Right lobe of liver (tissue), 6 donors: ENCODE data around the gene SNX8. TPM values are rescaled to one million over a fixed set of nuclear protein-coding genes. Genes with fewer than 3 reads are reported as not detected.

Experiments
- ATAC-seq, 4 donors: fragments of 200-7000 bp; cut with Tn5 transposase; one replicate each; pipeline ENCODE4 v1.9.1; 2020; ENCODE audit warnings: mild to moderate bottlenecking in 4 of 4, moderate library complexity in 4 of 4
- DNase-seq, 3 donors: peaks; one replicate each; pipeline ENCODE4 v3.0.0-alpha.2; 2020
- H3K27ac ChIP-seq, 3 donors: fragments of 200-600 bp; one replicate each; pipeline ENCODE4 v1.8.0; 2022
- H3K27me3 ChIP-seq, 2 donors: fragments of 200-600 bp; one replicate each; pipeline ENCODE4 v1.8.0; 2022
- H3K36me3 ChIP-seq, 4 donors: fragments of 200-600 bp; sonication (generic) in 1 of 4; one replicate each; pipeline versions ENCODE4 v1.5.1 to v1.8.0; 2017 to 2022; ENCODE audit warnings: control low read depth in 1 of 4
- H3K4me1 ChIP-seq, 4 donors: fragments of 200-600 bp; sonication (generic) in 1 of 4; one replicate each; pipeline versions ENCODE4 v1.5.1 to v1.8.0; 2017 to 2022; ENCODE audit warnings: control low read depth in 1 of 4
- H3K4me3 ChIP-seq, 3 donors: fragments of 200-600 bp; one replicate each; pipeline ENCODE4 v1.8.0; 2022
- H3K9me3 ChIP-seq, 4 donors: fragments of 200-600 bp; sonication (generic) in 1 of 4; one replicate each; pipeline versions ENCODE4 v1.5.1 to v1.8.0; 2017 to 2022; ENCODE audit warnings: control low read depth in 1 of 4
- CTCF ChIP-seq, 4 donors: fragments of 200-600 bp in 3 of 4; fragments of 450-650 bp in 1 of 4; IDR thresholded peaks; one replicate each; pipeline versions ENCODE4 v1.5.1 to v1.8.0; 2016 to 2022; ENCODE audit warnings: antibody characterized with exemption in 4 of 4, mild to moderate bottlenecking in 2 of 4
- POLR2A ChIP-seq: fragments of 450-650 bp; IDR thresholded peaks from one replicate; pipeline ENCODE4 v1.6.1; 2017; ENCODE audit warnings: antibody characterized with exemption, mild to moderate bottlenecking
- WGBS: methylation state at CpG from one replicate; pipeline ENCODE4 v1.1.6; 2018; ENCODE audit warnings: low coverage, low lambda C conversion rate; ENCODE audit not compliant: insufficient coverage; ENCODE audit errors: missing lambda C conversion rate; 5-methylcytosine and 5-hydroxymethylcytosine counted together
- intact Hi-C, 2 donors: fragments of 100-400 bp; cut with DNase I; formaldehyde crosslinking; loops; one replicate each; pipeline versions ENCODE4 v1.11.2 to v1.14.1; 2022
- total RNA-seq, 6 experiments: library from RNA; depleted of rRNA in 2 of 6; stranded (reverse); fragments of >200 nt in 2 of 6; fragmentation: NEBNext Ultra II Directional in 3 of 6; extraction: Animal tissue kit (Norgen Biotek cat#: 25700) in 3 of 6; gene quantifications; one replicate each; pipeline versions ENCODE4 v1.1.0 to v1.2.4, GENCODE V29; 2016 to 2023
- donor health status: DM: no; HTN: yes; CAD: no.
- donor health status: DM: no; HTN: no; CAD: no.
- donor health status: DM: no; HTN: no; CAD: no.
- donor health status: DM: no; HTN: yes; CAD: no.
- donor health status: DM: no; HTN: yes; CAD: no.

SNX8 gene
- total RNA-seq, 6 experiments from 2014 or later, result 9.1 to 26.2 (median 13.0) TPM

GRCh38 chr7:2247141-2247995, 66.9 kb downstream of the SNX8 start:
- Histone ChIP-seq H3K4me1 (peaks cover 0 to 6% (median 0%) of the 10 kb centered on the region in 4 donors), H3K36me3 (no peaks in the 10 kb centered on the region), H3K9me3 (no peaks in the 10 kb centered on the region), H3K27me3 (no peaks in the 10 kb centered on the region), H3K27ac (no peak overlapping the region), H3K4me3 (no peak overlapping the region)
- TF ChIP-seq CTCF (IDR thresholded peaks at IDR 0.05) (peak; percentile 37 to 57 (median 52)), POLR2A (no peak)
- WGBS, result 70% methylated on average over 21 of the region's 36 CpGs
- intact Hi-C loops, result loop anchor here in 1 of 2 donors (10.0 kb wide), 1 partner anchor 107 kb away; the partner anchor contains the start of gene EIF3B
- no peak for DNase-seq
- peak; percentile 27 to 51 (median 44) for ATAC-seq

GRCh38 chr7:2245883-2246675, 68.2 kb downstream of the SNX8 start:
- no peaks in the 10 kb centered on the region for H3K36me3 ChIP-seq
- 59% methylated on average over 10 of the region's 22 CpGs for WGBS
- no peak overlapping the region for H3K27ac ChIP-seq
- H3K4me1 ChIP-seq, result peaks cover 0 to 9% (median 0%) of the 10 kb centered on the region in 4 donors
- intact Hi-C loops, result loop anchor here in 1 of 2 donors (10.0 kb wide), 1 partner anchor 109 kb away; the partner anchor contains the start of gene EIF3B
- H3K9me3 ChIP-seq, result no peaks in the 10 kb centered on the region
- no peak overlapping the region for H3K4me3 ChIP-seq
- no peak for TF ChIP-seq POLR2A
- no peak for TF ChIP-seq CTCF (IDR thresholded peaks at IDR 0.05)
- no peak for DNase-seq
- H3K27me3 ChIP-seq, result no peaks in the 10 kb centered on the region
- no peak for ATAC-seq

- ATAC-seq (no peak), DNase-seq (no peak)
- no peak for TF ChIP-seq POLR2A
- no peak for TF ChIP-seq CTCF (IDR thresholded peaks at IDR 0.05)
- no peak overlapping the region for H3K27ac ChIP-seq
- intact Hi-C loops, result loop anchor here in 1 of 2 donors (10.0 kb wide), 1 partner anchor 110 kb away; the partner anchor contains the start of gene EIF3B
- no peaks in the 10 kb centered on the region for H3K9me3 ChIP-seq
- no peak overlapping the region for H3K4me3 ChIP-seq
- H3K4me1 ChIP-seq, result peaks cover 0 to 17% (median 0%) of the 10 kb centered on the region in 4 donors
- WGBS, result 56% methylated on average over 9 of the region's 25 CpGs
- H3K27me3 ChIP-seq, result no peaks in the 10 kb centered on the region
- H3K36me3 ChIP-seq, result no peaks in the 10 kb centered on the region
Observed at GRCh38 chr7:2244404-2244995, 69.7 kb downstream of the SNX8 start.

GRCh38 chr7:2243458-2243857, 70.8 kb downstream of the SNX8 start:
- intact Hi-C loops, result loop anchor here in 1 of 2 donors (10.0 kb wide), 1 partner anchor 111 kb away; the partner anchor contains the start of gene EIF3B
- no peak for ATAC-seq
- Histone ChIP-seq H3K9me3 (no peaks in the 10 kb centered on the region), H3K4me3 (no peak overlapping the region), H3K4me1 (peaks cover 0 to 17% (median 0%) of the 10 kb centered on the region in 4 donors), H3K36me3 (peaks cover 0 to 7% (median 1%) of the 10 kb centered on the region in 4 donors), H3K27me3 (no peaks in the 10 kb centered on the region), H3K27ac (no peak overlapping the region)
- no peak for DNase-seq
- 91% methylated on average over 9 of the region's 12 CpGs for WGBS
- TF ChIP-seq POLR2A, result no peak
- TF ChIP-seq CTCF (IDR thresholded peaks at IDR 0.05), result no peak
